Skin of body (tissue), 2 donors: ENCODE data around the gene BMP2K. TPM values are rescaled to one million over a fixed set of nuclear protein-coding genes. Genes with fewer than 3 reads are reported as not detected.
"Not testable (repeated sequence)": the region's sequence is repeated elsewhere in the genome, so short reads cannot be mapped to it uniquely, and the experiment has no call there.

Source experiments
- DNase-seq: peaks from one replicate; lab custom pipeline; 2025; lab: John Stamatoyannopoulos, UW
- total RNA-seq: library from RNA; depleted of rRNA; stranded (reverse); fragments of >200 nt; gene quantifications from one replicate; pipeline ENCODE4 v1.2.3, GENCODE V29; 2014

The BMP2K gene
- total RNA-seq, 1 donor from 2014 or later = 48.3 TPM

- no peak for DNase-seq
These were observed 12.1 kb downstream of the BMP2K start for GRCh38 chr4:78788007-78788889.

- not testable (repeated sequence) for DNase-seq
These were observed 19.7 kb downstream of the BMP2K start for GRCh38 chr4:78795594-78796416.

GRCh38 chr4:78796526-78796925, 20.4 kb downstream of the BMP2K start:
- no peak for DNase-seq

- DNase-seq = no peak
These were observed 21.7 kb downstream of the BMP2K start for GRCh38 chr4:78797777-78798284.

- DNase-seq = no peak
These were observed 23.7 kb downstream of the BMP2K start for GRCh38 chr4:78799551-78800495.

GRCh38 chr4:78800965-78801364, 24.8 kb downstream of the BMP2K start:
- DNase-seq = no peak

- no peak for DNase-seq
These were observed 27.8 kb downstream of the BMP2K start for GRCh38 chr4:78803983-78804382.

- no peak for DNase-seq
These were observed 30.9 kb downstream of the BMP2K start for GRCh38 chr4:78806943-78807460.

- no peak for DNase-seq
These were observed 33.1 kb downstream of the BMP2K start for GRCh38 chr4:78809295-78809694.

GRCh38 chr4:78809928-78810835, 34.0 kb downstream of the BMP2K start:
- no peak for DNase-seq

- DNase-seq = no peak
These were observed 34.9 kb downstream of the BMP2K start for GRCh38 chr4:78811034-78811433.

- DNase-seq = no peak
These were observed 42.5 kb downstream of the BMP2K start for GRCh38 chr4:78818530-78819079.

GRCh38 chr4:78824001-78824400, 47.9 kb downstream of the BMP2K start:
- DNase-seq = no peak

- no peak for DNase-seq
These were observed 51.0 kb downstream of the BMP2K start for GRCh38 chr4:78827191-78827590.

- no peak for DNase-seq
These were observed 53.1 kb downstream of the BMP2K start for GRCh38 chr4:78829296-78829695.

- DNase-seq = not testable (repeated sequence)
These were observed 63.5 kb downstream of the BMP2K start for GRCh38 chr4:78839676-78840075.

- DNase-seq = not testable (repeated sequence)
These were observed 64.1 kb downstream of the BMP2K start for GRCh38 chr4:78840286-78840685.

GRCh38 chr4:78845472-78845871, 69.3 kb downstream of the BMP2K start:
- DNase-seq = no peak

GRCh38 chr4:78846258-78846657, 70.1 kb downstream of the BMP2K start:
- no peak for DNase-seq
